SK-N-MC (cell line): Measurements from ENCODE around the gene SV2C.

Experiments
- EZH2 ChIP-seq: fragments of 200-600 bp; sonication (generic); IDR thresholded peaks from one replicate; pipeline ENCODE4 v1.6.1; 2017; ENCODE audit warnings: antibody characterized with exemption
- FOXP2 ChIP-seq: optimal IDR thresholded peaks from 2 replicates; pipeline ENCODE3; 2011; ENCODE audit warnings: mild to moderate bottlenecking, moderate library complexity; ENCODE audit not compliant: insufficient read depth; ENCODE audit errors: extremely low read length, control extremely low read depth
- POLR2AphosphoS5 ChIP-seq: IDR thresholded peaks from 2 replicates; pipeline ENCODE4 v1.6.1; 2012; ENCODE audit warnings: mild to moderate bottlenecking, low read depth, low read length, borderline replicate concordance

DNA sequence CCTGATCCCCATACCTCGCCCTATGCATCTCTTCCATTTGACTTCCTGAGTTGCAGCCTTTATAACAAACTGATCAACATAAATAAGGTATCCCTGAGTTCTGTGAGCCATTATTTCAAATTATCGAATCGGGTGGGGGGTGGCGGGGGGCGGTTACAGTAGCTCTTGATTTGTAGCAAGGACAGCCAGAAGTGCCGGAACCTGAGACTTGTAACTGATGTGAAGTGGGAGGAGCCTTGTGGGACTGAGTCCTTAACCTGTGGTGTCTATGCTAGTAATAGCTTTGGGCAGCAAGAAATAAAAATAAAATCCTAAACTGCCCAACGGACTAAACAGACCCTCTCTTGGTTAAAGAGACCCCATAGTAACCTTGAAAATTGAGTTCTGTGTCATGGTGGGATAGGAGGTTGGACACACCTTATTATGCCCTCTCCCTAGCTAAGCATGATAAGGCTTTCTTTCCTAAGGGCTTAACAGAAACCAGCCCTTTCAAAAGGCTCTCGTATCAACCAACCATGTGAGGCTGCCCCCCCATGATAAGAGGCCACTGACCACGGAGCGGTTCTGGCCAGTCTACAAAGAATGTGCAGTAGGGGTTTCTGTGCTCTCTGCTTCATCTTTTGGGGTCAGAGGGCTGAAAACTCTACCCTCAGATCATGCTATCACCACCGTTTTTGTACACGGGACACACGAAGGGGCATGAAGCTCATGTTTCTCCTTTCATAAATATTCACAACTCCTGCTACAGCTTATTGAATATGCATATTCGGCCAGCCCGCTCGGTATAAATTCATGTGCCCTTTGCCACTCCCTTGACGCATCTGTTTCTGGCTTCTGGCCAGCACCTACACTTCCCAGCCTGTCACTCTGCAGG is 280.4 kb downstream of the SV2C start:
- TF ChIP-seq POLR2AphosphoS5 (no peak), EZH2 (no peak), FOXP2 (no peak)
